IMR-90 (cell line): ENCODE measurements around the gene ATP5PB. TPM values are rescaled to one million over a fixed set of nuclear protein-coding genes. Genes with fewer than 3 reads are reported as not detected.
A peak's percentile ranks its signal among the peaks of the same experiment; 100 is the strongest.

Experiments
- ATAC-seq: fragments of 200-7000 bp; cut with Tn5 transposase; 2 replicates; pipeline ENCODE4 v1.9.1; 2020; ENCODE audit warnings: low read depth, mild to moderate bottlenecking, moderate library complexity
- BruUV-seq: library from RNA; stranded (reverse); fragments of 400-500 nt; replicated peaks from 2 replicates; lab custom pipeline; 2021; lab: Mats Ljungman, UMichigan
- CTCF ChIA-PET: fragments of 300-600 bp; formaldehyde crosslinking; extraction: SDS; loops from one replicate; lab custom pipeline; 2021; ENCODE audit warnings: antibody characterized with exemption; lab: Yijun Ruan, JAX
- POLR2A ChIA-PET: fragments of 300-600 bp; sonication (Branson Sonifier 250); formaldehyde crosslinking; loops from one replicate; lab custom pipeline; 2022; ENCODE audit warnings: antibody characterized with exemption; ENCODE audit not compliant: unreplicated experiment; lab: Charles Lee
- DNase-seq: peaks from one replicate; pipeline ENCODE4 v3.0.0; 2013
- H2AFZ ChIP-seq: replicated peaks from 2 replicates; pipeline ENCODE3; 2013; ENCODE audit warnings: low read length, mild to moderate bottlenecking; ENCODE audit not compliant: poor library complexity
- H2AK5ac ChIP-seq: 2 replicates; pipeline ENCODE4 v1.6.1; 2013; ENCODE audit warnings: low read depth, low read length, inconsistent platforms
- H2AK9ac ChIP-seq: replicated peaks from 2 replicates; pipeline ENCODE3; 2013; ENCODE audit warnings: mild to moderate bottlenecking, low read depth, low read length, moderate library complexity; ENCODE audit not compliant: poor library complexity
- H2BK120ac ChIP-seq: 2 replicates; pipeline ENCODE4 v1.6.1; 2013; ENCODE audit warnings: low read depth, low read length, inconsistent platforms
- H2BK15ac ChIP-seq: 3 replicates; pipeline ENCODE4 v1.6.1; 2013; ENCODE audit warnings: low read depth, low read length, inconsistent platforms
- H2BK20ac ChIP-seq: 2 replicates; pipeline ENCODE4 v1.6.1; 2013; ENCODE audit warnings: low read depth, mild to moderate bottlenecking, inconsistent platforms, low read length, moderate library complexity
- H2BK5ac ChIP-seq: 2 replicates; pipeline ENCODE4 v1.6.1; 2013; ENCODE audit warnings: mild to moderate bottlenecking, low read depth, low read length, inconsistent platforms; ENCODE audit not compliant: poor library complexity, severe bottlenecking
- H3K14ac ChIP-seq: replicated peaks from 2 replicates; pipeline ENCODE4 v1.6.1; 2013; ENCODE audit warnings: low read depth, low read length, inconsistent platforms
- H3K18ac ChIP-seq: 2 replicates; pipeline ENCODE4 v1.6.1; 2013; ENCODE audit warnings: low read depth, low read length, control low read depth
- H3K23ac ChIP-seq: 2 replicates; pipeline ENCODE4 v1.6.1; 2013; ENCODE audit warnings: low read depth, low read length, inconsistent platforms
- H3K27ac ChIP-seq: 2 replicates; pipeline ENCODE4 v1.5.1; 2013; ENCODE audit warnings: mild to moderate bottlenecking, control low read depth, low read length; ENCODE audit not compliant: insufficient read depth
- H3K27me3 ChIP-seq: 2 replicates; pipeline ENCODE4 v1.6.1; 2013; ENCODE audit warnings: low read length; ENCODE audit not compliant: control insufficient read depth, insufficient read depth
- H3K36me3 ChIP-seq: 2 replicates; pipeline ENCODE4 v1.6.1; 2013; ENCODE audit warnings: low read length, mixed read lengths; ENCODE audit not compliant: control insufficient read depth, insufficient read depth
- H3K4ac ChIP-seq: 2 replicates; pipeline ENCODE4 v1.6.1; 2013; ENCODE audit warnings: low read depth, low read length, inconsistent platforms
- H3K4me1 ChIP-seq: 2 replicates; pipeline ENCODE4 v1.6.1; 2013; ENCODE audit warnings: low read length, mixed read lengths; ENCODE audit not compliant: control insufficient read depth, insufficient read depth
- H3K4me2 ChIP-seq: 2 replicates; pipeline ENCODE4 v1.6.1; 2013; ENCODE audit warnings: low read depth, mild to moderate bottlenecking, control low read depth, low read length, moderate library complexity
- H3K4me3 ChIP-seq: 2 replicates; pipeline ENCODE4 v1.5.1; 2013; ENCODE audit warnings: low read depth, mild to moderate bottlenecking, control low read depth, low read length, moderate library complexity; ENCODE audit not compliant: insufficient read depth
- H3K56ac ChIP-seq: 2 replicates; pipeline ENCODE4 v1.6.1; 2013; ENCODE audit warnings: low read length, inconsistent platforms; ENCODE audit not compliant: insufficient read depth; ENCODE audit errors: extremely low read depth
- H3K79me1 ChIP-seq, 2 experiments: 2 replicates each; pipeline ENCODE4 v1.6.1; 2013; ENCODE audit warnings: low read length in 2 of 2, inconsistent platforms in 1 of 2, low read depth in 1 of 2
- H3K9ac ChIP-seq: 2 replicates; pipeline ENCODE4 v1.6.1; 2013; ENCODE audit warnings: low read depth, low read length, control low read depth
- H3K9me1 ChIP-seq: 2 replicates; pipeline ENCODE4 v1.6.1; 2013; ENCODE audit warnings: low read length, inconsistent platforms; ENCODE audit not compliant: insufficient read depth
- H3K9me3 ChIP-seq: 2 replicates; pipeline ENCODE4 v1.6.1; 2013; ENCODE audit warnings: low read length; ENCODE audit not compliant: control insufficient read depth, insufficient read depth
- H4K20me1 ChIP-seq: 2 replicates; pipeline ENCODE4 v1.6.1; 2013; ENCODE audit warnings: low read length, inconsistent platforms; ENCODE audit not compliant: insufficient read depth
- H4K5ac ChIP-seq: 2 replicates; pipeline ENCODE4 v1.6.1; 2013; ENCODE audit warnings: mild to moderate bottlenecking, low read depth, low read length, control low read depth
- H4K8ac ChIP-seq, 2 experiments: 2 replicates each; pipeline ENCODE4 v1.6.1; 2013; ENCODE audit warnings: low read depth in 2 of 2, low read length in 2 of 2, control low read depth in 1 of 2, inconsistent platforms in 1 of 2
- H4K91ac ChIP-seq: 2 replicates; pipeline ENCODE4 v1.6.1; 2013; ENCODE audit warnings: low read depth, low read length, inconsistent platforms; ENCODE audit not compliant: insufficient read depth
- BHLHE40 ChIP-seq: fragments of 150-350 bp; IDR thresholded peaks from 2 replicates; pipeline ENCODE4 v1.6.1; 2016; ENCODE audit warnings: mild to moderate bottlenecking, low read depth, low read length
- CHD1 ChIP-seq: IDR thresholded peaks from 2 replicates; pipeline ENCODE4 v1.6.1; 2012; ENCODE audit warnings: low read depth, low read length, improper control_type of control experiment
- CTCF ChIP-seq: conservative IDR thresholded peaks from 2 replicates; pipeline ENCODE4 v1.5.1; 2012; ENCODE audit warnings: mild to moderate bottlenecking, low read depth, low read length, improper control_type of control experiment
- RCOR1 ChIP-seq: IDR thresholded peaks from 2 replicates; pipeline ENCODE4 v1.6.1; 2012; ENCODE audit warnings: mild to moderate bottlenecking, low read length, improper control_type of control experiment; ENCODE audit not compliant: insufficient replicate concordance
- RFX5 ChIP-seq: IDR thresholded peaks from 2 replicates; pipeline ENCODE4 v1.8.0; 2012; ENCODE audit warnings: low read depth, mild to moderate bottlenecking, low read length, moderate library complexity
- SMC3 ChIP-seq: fragments of 150-350 bp; IDR thresholded peaks from 2 replicates; pipeline ENCODE4 v1.6.1; 2016; ENCODE audit warnings: low read depth, mild to moderate bottlenecking, antibody characterized with exemption, low read length, moderate library complexity
- WGBS, 2 experiments: methylation state at CpG; one replicate each; pipeline versions ENCODE4 v1.1.5 to v1.1.7; 2013; ENCODE audit warnings: missing lambda C conversion rate in 2 of 2; ENCODE audit not compliant: insufficient read length in 1 of 2; ENCODE audit errors: extremely low coverage in 2 of 2; 5-methylcytosine and 5-hydroxymethylcytosine counted together
- dilution Hi-C: fragments of 300-500 bp; cut with HindIII; formaldehyde crosslinking; loops from one replicate; pipeline ENCODE4 v1.14.3; 2018; ENCODE audit warnings: low sequenced_read_pairs; ENCODE audit not compliant: unreplicated experiment
- in situ Hi-C: fragments of 300-500 bp; cut with MboI; formaldehyde crosslinking; loops from 3 replicates; pipeline ENCODE4 v1.14.3; 2019; ENCODE audit warnings: low sequenced_read_pairs, inconsistent platforms, mixed read lengths
- intact Hi-C: fragments of 100-400 bp; cut with micrococcal nuclease; formaldehyde crosslinking; loops from 2 replicates; pipeline ENCODE4 v1.10.0; 2022
- polyA plus RNA-seq, 3 experiments: library from polyadenylated mRNA; depleted of rRNA; stranded (reverse); fragments of >200 nt; gene quantifications; 2 replicates each; pipeline ENCODE4 v1.2.3, GENCODE V29; 2012; ENCODE audit warnings: low replicate concordance in 1 of 3
- total RNA-seq: library from RNA; depleted of rRNA; stranded (reverse); fragments of >200 nt; gene quantifications from 2 replicates; pipeline ENCODE4 v1.2.3, GENCODE V29; 2012

Gene ATP5PB
- total and polyA plus RNA-seq, 2 of the 4 experiments (the other 2 are of a cell fraction): 234 to 301 TPM

DNA sequence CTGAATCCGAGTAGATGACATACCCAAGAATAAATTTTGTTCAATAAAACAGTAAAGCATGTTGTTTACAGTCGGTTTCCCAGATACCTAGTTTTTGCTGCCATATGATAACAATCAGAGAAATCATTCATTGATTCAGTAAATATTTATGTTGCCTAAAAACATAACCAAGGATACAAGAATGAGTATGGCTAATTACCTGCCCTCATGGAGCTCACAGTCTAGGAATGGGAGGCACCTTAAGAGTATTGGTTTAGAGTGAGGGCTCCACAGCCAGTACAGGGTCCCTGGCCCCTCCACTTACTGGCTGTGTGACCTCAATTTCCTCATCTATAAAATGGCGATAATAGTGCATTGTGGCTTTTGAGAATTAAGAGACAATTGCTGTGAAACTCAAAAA lies 921 bp downstream of the ATP5PB start:
- dilution Hi-C loops (loop anchor here (25.0 kb wide), 1 partner anchor 312 kb away; the partner anchor contains the start of gene DDX20), intact Hi-C loops (no loop called here), in situ Hi-C loops (no loop called here)
- Histone ChIP-seq H4K8ac (peak overlapping the region; percentile 79 to 97; a peak in 2 of 4 replicates), H3K9me1 (peaks cover 3% of the 10 kb centered on the region), H3K23ac (peak overlapping the region; percentile 90; the same call in 1 of the 2 replicates), H2BK20ac (no peak overlapping the region), H2BK15ac (no peak overlapping the region), H3K4ac (peak overlapping the region; percentile 94), H3K14ac (peak overlapping the region; percentile 94), H3K9ac (peak overlapping the region; percentile 96; the same call in 1 of the 2 replicates), H2AFZ (no peak overlapping the region), H3K4me1 (peaks cover 2% of the 10 kb centered on the region), H3K9me3 (no peaks in the 10 kb centered on the region), H2AK9ac (no peak overlapping the region), H4K20me1 (peaks cover 6% of the 10 kb centered on the region; the same call in 1 of the 2 replicates), H4K5ac (peak overlapping the region; percentile 91; the same call in 1 of the 2 replicates), H4K91ac (peak overlapping the region; percentile 83; the same call in 1 of the 2 replicates), H3K27me3 (no peaks in the 10 kb centered on the region), H3K79me1 (peaks cover 61 to 78% of the 10 kb centered on the region in 2 experiments), H2BK120ac (no peak overlapping the region), H3K27ac (no peak overlapping the region; the same call in 1 of the 2 replicates), H2BK5ac (peak overlapping the region; percentile 81), H3K4me2 (peak overlapping the region; percentile 98), H3K36me3 (peaks cover 10% of the 10 kb centered on the region), H3K18ac (no peak overlapping the region), H2AK5ac (peak overlapping the region; percentile 71), H3K56ac (peak overlapping the region; percentile 90; the same call in 1 of the 2 replicates), H3K4me3 (peak overlapping the region; percentile 92)
- ATAC-seq (no peak), DNase-seq (no peak)
- BruUV-seq: no TSS peak
- CTCF ChIA-PET: interaction anchor here (0.6 kb wide), 1 partner anchor 212 kb away, joined by 3 read pairs; no protein-coding TSS in a partner anchor
- no peak for TF ChIP-seq CHD1
- TF ChIP-seq SMC3: no peak
- no peak for TF ChIP-seq BHLHE40
- no peak for TF ChIP-seq RCOR1
- TF ChIP-seq RFX5: no peak
- TF ChIP-seq CTCF: no peak
- 17% methylated on average over 1 of the region's 3 CpGs; no CpG with 5 or more reads in 1 of the 2 experiments for WGBS, 2 experiments
- POLR2A ChIA-PET: no interaction called here
